NB4 (cell line): Measurements from ENCODE around the gene CAMK2B.

Source experiments
- POLR2A ChIP-seq: IDR thresholded peaks from 2 replicates; pipeline ENCODE4 v1.6.1; 2011; ENCODE audit warnings: mild to moderate bottlenecking; ENCODE audit not compliant: insufficient read length; ENCODE audit errors: extremely low read depth
- TF ChIP-seq, protein P1 (sequence below): IDR thresholded peaks from one replicate; pipeline ENCODE4 v1.5.1; 2012; ENCODE audit warnings: low read depth, low read length
- TF ChIP-seq, protein P2 (sequence below): IDR thresholded peaks from 2 replicates; pipeline ENCODE4 v1.6.1; 2011; ENCODE audit warnings: low read depth, low read length

DNA sequence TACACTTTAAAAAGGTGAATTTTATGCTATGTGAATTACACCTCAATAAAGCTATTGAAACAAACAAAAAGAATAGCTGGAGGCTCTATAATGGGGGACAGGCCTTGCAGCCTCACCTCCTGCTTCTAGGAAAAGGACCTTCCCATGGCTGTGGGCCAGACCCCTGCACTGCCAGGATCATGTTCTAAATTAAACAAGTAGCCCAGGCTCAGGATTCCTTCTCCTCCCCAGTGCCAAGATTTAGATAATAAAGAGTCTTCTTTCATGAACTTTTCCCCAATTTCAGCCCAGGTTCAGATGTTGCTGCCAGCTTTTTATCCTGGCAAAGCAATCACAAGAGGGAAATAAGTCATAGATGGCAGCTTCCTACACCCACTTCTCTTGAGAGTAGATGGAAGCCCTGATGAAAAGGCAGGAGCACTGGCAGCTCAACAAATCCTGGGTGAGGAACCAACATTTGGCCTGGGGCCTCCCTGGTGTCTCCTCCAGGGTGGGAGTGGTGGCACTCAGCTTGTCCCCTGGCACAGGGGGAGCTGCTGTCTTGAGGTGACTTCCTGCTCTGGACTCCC, 22.2 kb upstream of the CAMK2B start:
- TF ChIP-seq, protein P1, sequence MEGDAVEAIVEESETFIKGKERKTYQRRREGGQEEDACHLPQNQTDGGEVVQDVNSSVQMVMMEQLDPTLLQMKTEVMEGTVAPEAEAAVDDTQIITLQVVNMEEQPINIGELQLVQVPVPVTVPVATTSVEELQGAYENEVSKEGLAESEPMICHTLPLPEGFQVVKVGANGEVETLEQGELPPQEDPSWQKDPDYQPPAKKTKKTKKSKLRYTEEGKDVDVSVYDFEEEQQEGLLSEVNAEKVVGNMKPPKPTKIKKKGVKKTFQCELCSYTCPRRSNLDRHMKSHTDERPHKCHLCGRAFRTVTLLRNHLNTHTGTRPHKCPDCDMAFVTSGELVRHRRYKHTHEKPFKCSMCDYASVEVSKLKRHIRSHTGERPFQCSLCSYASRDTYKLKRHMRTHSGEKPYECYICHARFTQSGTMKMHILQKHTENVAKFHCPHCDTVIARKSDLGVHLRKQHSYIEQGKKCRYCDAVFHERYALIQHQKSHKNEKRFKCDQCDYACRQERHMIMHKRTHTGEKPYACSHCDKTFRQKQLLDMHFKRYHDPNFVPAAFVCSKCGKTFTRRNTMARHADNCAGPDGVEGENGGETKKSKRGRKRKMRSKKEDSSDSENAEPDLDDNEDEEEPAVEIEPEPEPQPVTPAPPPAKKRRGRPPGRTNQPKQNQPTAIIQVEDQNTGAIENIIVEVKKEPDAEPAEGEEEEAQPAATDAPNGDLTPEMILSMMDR: no peak
- no peak for TF ChIP-seq POLR2A
- TF ChIP-seq, protein P2, sequence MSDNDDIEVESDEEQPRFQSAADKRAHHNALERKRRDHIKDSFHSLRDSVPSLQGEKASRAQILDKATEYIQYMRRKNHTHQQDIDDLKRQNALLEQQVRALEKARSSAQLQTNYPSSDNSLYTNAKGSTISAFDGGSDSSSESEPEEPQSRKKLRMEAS: no peak
